Measurements from ENCODE around the gene SPATA31A1.
"Not testable (repeated sequence)": the region's sequence is repeated elsewhere in the genome, so short reads cannot be mapped to it uniquely, and the experiment has no call there.

The SPATA31A1 gene

DNA sequence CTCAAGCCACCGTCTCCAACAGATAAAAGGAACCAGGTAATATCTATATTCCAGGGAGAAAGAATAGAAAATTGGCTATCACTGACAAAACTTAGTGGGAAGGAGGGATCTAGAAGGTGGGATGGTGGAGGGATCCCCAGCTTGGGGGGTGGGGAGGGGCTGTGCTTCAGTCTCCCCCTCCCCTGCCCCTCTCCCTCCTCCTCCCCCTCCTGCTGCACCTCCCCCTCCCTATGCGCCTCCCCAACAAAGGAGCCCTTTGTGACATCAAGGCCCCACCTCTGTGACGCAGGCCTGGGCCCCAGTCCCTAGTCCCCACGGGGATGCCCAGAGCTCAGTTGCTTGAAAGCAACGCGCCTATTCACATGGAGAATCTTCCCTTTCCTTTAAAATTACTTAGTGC is at the start of gene SPATA31A1:
TSS of gene SPATA31A1 (plus strand) at position 301 of the 400 bp plus-strand sequence. CDS start at position 363, 62 bp downstream.
- H3K27me3 ChIP-seq (replicated peaks); DNase-seq; H3K27ac ChIP-seq; H3K4me3 ChIP-seq (ENCODE audit: low read depth, low read length); in situ Hi-C loops (cut with HindIII; ENCODE audit: low pct_ligation_motif_present, low sequenced_read_pairs); H3K36me3 ChIP-seq (replicated peaks): not testable (repeated sequence)

DNA sequence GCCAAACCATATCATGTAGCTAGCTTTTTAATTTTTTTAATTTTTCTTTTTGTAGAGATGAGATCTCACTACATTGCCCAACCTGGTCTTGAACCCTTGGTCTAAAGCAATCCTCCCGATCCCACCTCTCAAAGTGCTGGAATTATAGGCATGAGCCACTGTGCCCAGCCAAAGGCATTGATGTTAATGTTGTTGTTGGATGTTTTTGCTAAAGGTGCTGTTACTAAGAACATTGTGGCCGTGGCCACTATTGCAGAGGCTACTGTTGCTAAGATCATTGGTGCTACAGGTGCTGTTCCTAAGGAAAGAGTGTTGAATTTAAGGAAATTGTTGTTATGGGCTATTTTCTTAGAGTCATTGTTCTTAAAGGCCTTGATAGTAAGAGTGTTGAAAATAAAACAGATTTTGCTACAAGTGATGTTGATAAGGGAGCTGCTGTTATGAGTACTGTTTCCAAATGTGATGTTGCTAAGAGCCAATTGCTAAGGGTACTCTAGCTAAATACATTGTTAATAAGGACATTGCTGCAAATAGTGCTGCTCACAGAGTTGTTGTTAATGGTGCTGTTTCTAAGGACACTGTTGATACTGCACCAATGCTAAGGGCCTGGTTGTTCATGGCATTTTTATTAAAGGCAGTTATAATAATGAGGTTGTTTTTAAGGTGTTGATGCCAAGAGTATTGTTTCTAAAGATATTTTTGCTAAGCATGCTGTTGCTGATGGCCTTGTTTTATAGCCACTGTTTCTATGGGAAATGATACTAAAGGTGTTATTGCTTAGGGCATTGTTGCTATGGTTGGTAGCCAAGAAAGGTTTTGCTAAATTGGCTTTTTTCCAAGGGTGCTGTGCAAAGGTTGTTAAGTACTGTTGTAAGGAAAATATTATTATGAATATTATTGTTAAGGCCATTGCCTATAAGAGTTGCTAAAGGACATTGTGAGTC is 52.1 kb downstream of the SPATA31A1 start:
- H3K36me3 ChIP-seq (replicated peaks); H3K27me3 ChIP-seq (replicated peaks); H3K4me3 ChIP-seq (ENCODE audit: low read depth, low read length); H3K27ac ChIP-seq; in situ Hi-C loops (cut with HindIII; ENCODE audit: low pct_ligation_motif_present, low sequenced_read_pairs): not testable (repeated sequence)
- DNase-seq = peak; percentile 0

DNA sequence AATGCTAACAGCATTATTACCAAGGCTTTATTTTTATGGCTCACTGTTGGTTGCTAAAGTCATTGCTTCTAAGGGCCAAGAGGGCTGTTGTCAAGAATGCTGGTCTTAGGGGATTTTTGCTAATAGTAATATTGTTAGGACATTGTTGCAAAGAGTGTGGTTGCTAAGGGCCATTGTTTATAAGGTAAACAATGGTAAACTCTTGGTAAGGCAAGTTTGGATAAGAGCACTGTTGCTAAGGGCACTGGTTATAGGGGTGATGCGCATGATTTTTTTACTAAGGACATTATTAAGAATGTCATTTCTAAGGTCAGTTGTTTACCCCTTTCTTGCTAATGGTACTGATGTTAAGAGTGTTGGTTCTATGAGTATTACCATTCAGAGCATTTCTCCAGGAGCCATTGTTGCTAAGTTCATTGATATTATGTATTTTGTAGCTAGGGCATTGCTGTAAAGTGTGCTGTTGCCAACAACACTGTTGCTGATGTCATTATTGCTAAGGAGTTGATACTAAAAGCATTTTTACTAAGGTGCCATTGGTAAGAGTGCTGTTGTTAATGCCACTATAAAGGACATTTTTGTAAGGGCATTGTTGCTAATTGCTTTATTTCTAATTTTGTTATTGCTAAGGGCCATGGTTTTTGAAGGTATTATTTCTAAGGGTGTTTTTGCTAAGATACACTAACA is 55.9 kb downstream of the SPATA31A1 start:
- H3K27ac ChIP-seq; in situ Hi-C loops (cut with HindIII; ENCODE audit: low pct_ligation_motif_present, low sequenced_read_pairs); DNase-seq; H3K36me3 ChIP-seq (replicated peaks); H3K27me3 ChIP-seq (replicated peaks); H3K4me3 ChIP-seq (ENCODE audit: low read depth, low read length): not testable (repeated sequence)
